ENCODE measurements around the gene IPO4.

GRCh38 chr14:24207625-24208024 lies 19.0 kb upstream of the IPO4 start:
- TF ChIP-seq CTCF (IDR thresholded peaks at IDR 0.05) (no peak), POLR2A (IDR thresholded peaks at IDR 0.05) (no peak)
